Smooth muscle cell (in vitro differentiated cells): ENCODE results near the gene APOL3. TPM values are rescaled to one million over a fixed set of nuclear protein-coding genes. Genes with fewer than 3 reads are reported as not detected.

ENCODE experiments used
- DNase-seq: peaks from one replicate; lab custom pipeline; 2025; ENCODE audit not compliant: unreplicated experiment; lab: John Stamatoyannopoulos, UW
- H2AFZ ChIP-seq: fragments of 200-600 bp; sonication (generic); 2 replicates; pipeline ENCODE4 v1.6.0; 2016; ENCODE audit warnings: antibody characterized with exemption, low read depth, mild to moderate bottlenecking
- H3F3A ChIP-seq: fragments of 200-600 bp; sonication (generic); 2 replicates; pipeline ENCODE4 v1.6.0; 2017; ENCODE audit warnings: antibody characterized with exemption, low read depth
- H3K27ac ChIP-seq: fragments of 200-600 bp; sonication (generic); 2 replicates; pipeline ENCODE4 v1.5.1; 2016; ENCODE audit warnings: low read depth, mild to moderate bottlenecking
- H3K27me3 ChIP-seq: fragments of 200-600 bp; sonication (generic); 2 replicates; pipeline ENCODE4 v1.6.1; 2016; ENCODE audit warnings: low read depth, mild to moderate bottlenecking
- H3K36me3 ChIP-seq: fragments of 200-600 bp; sonication (generic); 2 replicates; pipeline ENCODE4 v1.5.1; 2016; ENCODE audit warnings: low read depth
- H3K4me1 ChIP-seq: fragments of 200-600 bp; sonication (generic); 2 replicates; pipeline ENCODE4 v1.5.1; 2016; ENCODE audit warnings: low read depth
- H3K4me2 ChIP-seq: fragments of 200-600 bp; sonication (generic); 2 replicates; pipeline ENCODE4 v1.6.0; 2016; ENCODE audit warnings: mild to moderate bottlenecking
- H3K4me3 ChIP-seq: fragments of 200-600 bp; sonication (generic); 2 replicates; pipeline ENCODE4 v1.5.1; 2016; ENCODE audit warnings: mild to moderate bottlenecking
- H3K79me2 ChIP-seq: fragments of 200-600 bp; sonication (generic); 2 replicates; pipeline ENCODE4 v1.6.0; 2016; ENCODE audit warnings: low read depth, mild to moderate bottlenecking
- H3K9ac ChIP-seq: fragments of 200-600 bp; sonication (generic); 2 replicates; pipeline ENCODE4 v1.6.0; 2016; ENCODE audit warnings: low read depth
- H3K9me3 ChIP-seq: fragments of 200-600 bp; sonication (generic); replicated peaks from 2 replicates; pipeline ENCODE4 v1.5.1; 2016; ENCODE audit warnings: low read depth
- H4K20me1 ChIP-seq: fragments of 200-600 bp; sonication (generic); 2 replicates; pipeline ENCODE4 v1.6.0; 2016; ENCODE audit warnings: low read depth
- WGBS: methylation state at CpG from one replicate; pipeline ENCODE4 v1.1.7; 2016; ENCODE audit warnings: low lambda C conversion rate; 5-methylcytosine and 5-hydroxymethylcytosine counted together
- polyA plus RNA-seq: library from polyadenylated mRNA; unstranded; fragments of >200 nt; fragmentation: Nextera tagmentation; extraction: Ambion mirVana; gene quantifications from 2 replicates; pipeline ENCODE4 v1.2.1, GENCODE V29; 2016
- total RNA-seq: library from RNA; depleted of rRNA; stranded (reverse); fragments of >200 nt; gene quantifications from 2 replicates; pipeline ENCODE4 v1.2.3, GENCODE V29; 2014
- TF ChIP-seq, protein P1 (sequence below): fragments of 200-600 bp; sonication (generic); IDR thresholded peaks from 2 replicates; pipeline ENCODE4 v1.5.1; 2017; ENCODE audit warnings: borderline replicate concordance, mild to moderate bottlenecking, antibody characterized with exemption; ENCODE audit not compliant: insufficient read depth, poor library complexity, severe bottlenecking

Gene APOL3
- total and polyA plus RNA-seq, 2 experiments from 2014 or later, result 0.24 to 0.40 TPM

DNA sequence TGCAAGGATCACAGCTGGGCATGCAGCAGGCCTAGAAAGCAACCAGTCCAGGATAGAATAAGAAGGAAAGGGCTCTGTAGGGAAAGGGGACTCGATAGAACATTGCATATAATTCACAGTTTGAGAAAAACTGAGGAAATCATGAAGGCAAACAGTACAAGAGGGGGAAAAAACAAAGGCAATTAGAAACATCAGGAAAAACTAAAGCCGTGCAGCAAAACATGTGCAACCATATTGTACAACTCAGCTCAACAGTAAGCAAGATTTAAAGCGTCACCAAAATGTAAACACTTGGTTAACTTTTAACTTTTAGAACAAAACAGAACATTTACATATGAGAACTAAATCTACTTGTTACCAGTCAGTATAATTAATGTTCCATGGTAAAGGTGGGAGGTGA lies 8.5 kb downstream of the APOL3 start:
- Histone ChIP-seq H3K4me2 (no peak overlapping the region), H3K4me1 (peaks cover 3% of the 10 kb centered on the region), H3K27ac (no peak overlapping the region), H3K36me3 (no peaks in the 10 kb centered on the region), H4K20me1 (no peaks in the 10 kb centered on the region), H3K9me3 (no peaks in the 10 kb centered on the region), H3K9ac (no peak overlapping the region), H2AFZ (no peak overlapping the region), H3F3A (no peaks in the 10 kb centered on the region), H3K27me3 (no peaks in the 10 kb centered on the region), H3K79me2 (no peaks in the 10 kb centered on the region), H3K4me3 (no peak overlapping the region)
- TF ChIP-seq, protein P1, sequence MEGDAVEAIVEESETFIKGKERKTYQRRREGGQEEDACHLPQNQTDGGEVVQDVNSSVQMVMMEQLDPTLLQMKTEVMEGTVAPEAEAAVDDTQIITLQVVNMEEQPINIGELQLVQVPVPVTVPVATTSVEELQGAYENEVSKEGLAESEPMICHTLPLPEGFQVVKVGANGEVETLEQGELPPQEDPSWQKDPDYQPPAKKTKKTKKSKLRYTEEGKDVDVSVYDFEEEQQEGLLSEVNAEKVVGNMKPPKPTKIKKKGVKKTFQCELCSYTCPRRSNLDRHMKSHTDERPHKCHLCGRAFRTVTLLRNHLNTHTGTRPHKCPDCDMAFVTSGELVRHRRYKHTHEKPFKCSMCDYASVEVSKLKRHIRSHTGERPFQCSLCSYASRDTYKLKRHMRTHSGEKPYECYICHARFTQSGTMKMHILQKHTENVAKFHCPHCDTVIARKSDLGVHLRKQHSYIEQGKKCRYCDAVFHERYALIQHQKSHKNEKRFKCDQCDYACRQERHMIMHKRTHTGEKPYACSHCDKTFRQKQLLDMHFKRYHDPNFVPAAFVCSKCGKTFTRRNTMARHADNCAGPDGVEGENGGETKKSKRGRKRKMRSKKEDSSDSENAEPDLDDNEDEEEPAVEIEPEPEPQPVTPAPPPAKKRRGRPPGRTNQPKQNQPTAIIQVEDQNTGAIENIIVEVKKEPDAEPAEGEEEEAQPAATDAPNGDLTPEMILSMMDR, result no peak
- DNase-seq, result no peak
- WGBS, result 95% methylated on average over 3 of the region's 3 CpGs

DNA sequence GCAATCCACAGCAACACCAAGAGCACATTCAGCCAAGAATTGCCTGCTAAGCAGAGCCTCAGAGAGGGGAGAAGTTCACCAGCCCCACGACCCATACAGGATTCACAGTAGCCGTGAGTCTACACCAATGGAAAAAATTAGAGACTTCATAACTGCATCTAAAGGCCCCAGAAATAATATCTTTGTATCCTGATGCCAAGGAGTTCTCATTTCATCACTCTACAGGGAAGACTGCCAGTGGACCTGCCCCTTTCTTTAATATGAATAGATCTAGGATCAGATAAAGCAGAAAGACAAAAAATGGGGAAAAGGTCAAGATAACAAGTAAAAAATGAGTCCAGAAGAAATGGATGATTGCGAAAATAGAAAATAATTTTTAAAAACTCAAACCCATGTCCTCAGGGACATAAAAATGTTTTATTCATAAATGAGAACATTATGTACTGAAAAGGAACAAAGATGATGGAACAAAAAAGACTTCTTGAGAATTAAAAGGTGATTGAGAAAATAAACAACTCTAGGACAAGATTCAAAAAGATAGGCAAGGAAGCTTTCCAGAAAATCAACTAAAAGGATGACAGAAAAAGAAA lies 9.5 kb downstream of the APOL3 start:
- H4K20me1 ChIP-seq, result no peaks in the 10 kb centered on the region
- no peak overlapping the region for H2AFZ ChIP-seq
- no peak overlapping the region for H3K4me3 ChIP-seq
- no peaks in the 10 kb centered on the region for H3K79me2 ChIP-seq
- no peaks in the 10 kb centered on the region for H3K36me3 ChIP-seq
- no peaks in the 10 kb centered on the region for H3K4me1 ChIP-seq
- H3K9ac ChIP-seq, result no peak overlapping the region
- no peak overlapping the region for H3K4me2 ChIP-seq
- H3K9me3 ChIP-seq, result no peaks in the 10 kb centered on the region
- WGBS, result 83% methylated on average over 3 of the region's 3 CpGs
- DNase-seq, result no peak
- no peak overlapping the region for H3K27ac ChIP-seq
- TF ChIP-seq, protein P1, result no peak
- no peaks in the 10 kb centered on the region for H3F3A ChIP-seq
- H3K27me3 ChIP-seq, result no peaks in the 10 kb centered on the region

DNA sequence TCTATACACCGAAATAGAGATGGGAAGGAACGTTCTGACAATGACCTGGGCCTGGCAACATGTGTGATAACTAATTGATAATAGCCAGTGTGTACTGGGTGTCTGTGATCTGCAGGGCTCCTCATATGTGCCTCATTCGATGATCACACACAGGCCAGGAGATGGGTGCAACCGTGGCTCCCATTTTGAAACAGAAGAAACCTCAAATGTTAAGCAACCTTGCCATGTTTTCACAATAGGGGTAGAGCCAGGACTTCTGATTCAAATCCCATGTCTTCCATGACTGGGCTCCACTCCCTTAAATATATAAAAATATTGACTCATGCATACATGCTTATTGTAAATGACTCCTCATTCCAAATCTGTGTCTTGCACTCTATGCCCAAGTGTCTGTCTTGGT lies 11.1 kb downstream of the APOL3 start:
- Histone ChIP-seq H3K4me1 (peaks cover 5% of the 10 kb centered on the region), H3K27ac (no peak overlapping the region), H3K36me3 (no peaks in the 10 kb centered on the region), H3K4me3 (no peak overlapping the region), H3K79me2 (no peaks in the 10 kb centered on the region), H3K4me2 (no peak overlapping the region), H3K9ac (no peak overlapping the region), H3K27me3 (no peaks in the 10 kb centered on the region), H3F3A (no peaks in the 10 kb centered on the region), H4K20me1 (no peaks in the 10 kb centered on the region), H3K9me3 (no peaks in the 10 kb centered on the region), H2AFZ (no peak overlapping the region)
- DNase-seq, result no peak
- 77% methylated on average over 4 of the region's 4 CpGs for WGBS
- TF ChIP-seq, protein P1, result no peak

DNA sequence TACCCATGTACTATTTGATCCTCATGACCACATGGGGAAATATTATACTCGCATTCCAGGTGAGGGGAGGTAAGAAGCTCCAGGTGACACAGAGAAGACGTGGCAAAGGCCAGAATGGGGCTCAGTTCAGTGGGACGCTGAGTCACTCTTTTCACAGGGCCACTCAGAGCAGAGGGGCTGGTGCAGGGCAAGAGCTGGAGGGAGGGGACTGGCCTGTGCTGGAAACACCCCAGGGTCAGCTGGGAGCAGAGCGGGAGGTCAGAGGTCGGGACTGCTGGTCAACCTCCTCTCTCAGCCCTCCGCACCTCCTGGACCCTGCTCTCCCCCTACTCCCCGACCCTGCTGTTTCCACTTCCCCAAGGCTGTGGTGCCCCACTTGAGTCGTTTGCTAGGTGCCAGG lies 12.1 kb downstream of the APOL3 start:
- no peak overlapping the region for H3K4me3 ChIP-seq
- H3K4me2 ChIP-seq, result no peak overlapping the region
- H3K36me3 ChIP-seq, result no peaks in the 10 kb centered on the region
- no peaks in the 10 kb centered on the region for H3K27me3 ChIP-seq
- H3K4me1 ChIP-seq, result peaks cover 5% of the 10 kb centered on the region
- H3K79me2 ChIP-seq, result no peaks in the 10 kb centered on the region
- H3K9me3 ChIP-seq, result no peaks in the 10 kb centered on the region
- TF ChIP-seq, protein P1, result no peak
- H2AFZ ChIP-seq, result no peak overlapping the region
- H3F3A ChIP-seq, result no peaks in the 10 kb centered on the region
- H3K9ac ChIP-seq, result no peak overlapping the region
- DNase-seq, result no peak
- no peak overlapping the region for H3K27ac ChIP-seq
- WGBS, result 87% methylated on average over 8 of the region's 8 CpGs
- no peaks in the 10 kb centered on the region for H4K20me1 ChIP-seq
